Measurements from ENCODE around the gene SNN.
A peak's percentile ranks its signal among the peaks of the same experiment; 100 is the strongest.

The SNN gene

GRCh38 chr16:11667824-11668622 is at the start of gene SNN:
Gene SNN, plus strand, starts transcription at chr16:11668455. Its CDS starts 7,605 bp downstream, at chr16:11676060.
- peak; percentile 92 for DNase-seq (ENCODE audit: low spot score)

- no peak for DNase-seq (ENCODE audit: low spot score)
Measured at GRCh38 chr16:11619327-11619851, 48.9 kb upstream of the SNN start.

- DNase-seq (ENCODE audit: low spot score): no peak
Measured at GRCh38 chr16:11620243-11621003, 47.8 kb upstream of the SNN start.

- DNase-seq (ENCODE audit: low spot score): no peak
Measured at GRCh38 chr16:11621539-11621919, 46.7 kb upstream of the SNN start.

- DNase-seq (ENCODE audit: low spot score): no peak
Measured at GRCh38 chr16:11621920-11622651, 46.2 kb upstream of the SNN start.

- DNase-seq (ENCODE audit: low spot score): no peak
Measured at GRCh38 chr16:11624205-11624604, 44.0 kb upstream of the SNN start.

GRCh38 chr16:11624636-11625607 is 43.3 kb upstream of the SNN start:
- no peak for DNase-seq (ENCODE audit: low spot score)

- DNase-seq (ENCODE audit: low spot score): no peak
Measured at GRCh38 chr16:11625769-11626168, 42.5 kb upstream of the SNN start.

- DNase-seq (ENCODE audit: low spot score): no peak
Measured at GRCh38 chr16:11626657-11627291, 41.5 kb upstream of the SNN start.

GRCh38 chr16:11627292-11627663 is 41.0 kb upstream of the SNN start:
- no peak for DNase-seq (ENCODE audit: low spot score)

- no peak for DNase-seq (ENCODE audit: low spot score)
Measured at GRCh38 chr16:11627822-11628457, 40.3 kb upstream of the SNN start.

- no peak for DNase-seq (ENCODE audit: low spot score)
Measured at GRCh38 chr16:11629071-11630030, 38.9 kb upstream of the SNN start.

GRCh38 chr16:11630046-11630767 is 38.0 kb upstream of the SNN start:
- DNase-seq (ENCODE audit: low spot score): no peak

- DNase-seq (ENCODE audit: low spot score): no peak
Measured at GRCh38 chr16:11630768-11631056, 37.5 kb upstream of the SNN start.

- DNase-seq (ENCODE audit: low spot score): no peak
Measured at GRCh38 chr16:11631214-11631613, 37.0 kb upstream of the SNN start.

GRCh38 chr16:11632455-11632939 is 35.8 kb upstream of the SNN start:
- no peak for DNase-seq (ENCODE audit: low spot score)

GRCh38 chr16:11633113-11633512 is 35.1 kb upstream of the SNN start:
- DNase-seq (ENCODE audit: low spot score): no peak

- no peak for DNase-seq (ENCODE audit: low spot score)
Measured at GRCh38 chr16:11634312-11634711, 33.9 kb upstream of the SNN start.

All from putamen (tissue), 1 donor.